ENCODE data around the gene TH.

The TH gene

GRCh38 chr11:2176389-2176900 lies 4.8 kb upstream of the TH start:
- FAIRE-seq: no peak

GRCh38 chr11:2175659-2176058 lies 4.0 kb upstream of the TH start:
- FAIRE-seq: no peak

GRCh38 chr11:2174361-2174760 lies 2.7 kb upstream of the TH start:
- FAIRE-seq: no peak

- no peak for FAIRE-seq
These were observed 2.1 kb upstream of the TH start for GRCh38 chr11:2173761-2174160.

DNA sequence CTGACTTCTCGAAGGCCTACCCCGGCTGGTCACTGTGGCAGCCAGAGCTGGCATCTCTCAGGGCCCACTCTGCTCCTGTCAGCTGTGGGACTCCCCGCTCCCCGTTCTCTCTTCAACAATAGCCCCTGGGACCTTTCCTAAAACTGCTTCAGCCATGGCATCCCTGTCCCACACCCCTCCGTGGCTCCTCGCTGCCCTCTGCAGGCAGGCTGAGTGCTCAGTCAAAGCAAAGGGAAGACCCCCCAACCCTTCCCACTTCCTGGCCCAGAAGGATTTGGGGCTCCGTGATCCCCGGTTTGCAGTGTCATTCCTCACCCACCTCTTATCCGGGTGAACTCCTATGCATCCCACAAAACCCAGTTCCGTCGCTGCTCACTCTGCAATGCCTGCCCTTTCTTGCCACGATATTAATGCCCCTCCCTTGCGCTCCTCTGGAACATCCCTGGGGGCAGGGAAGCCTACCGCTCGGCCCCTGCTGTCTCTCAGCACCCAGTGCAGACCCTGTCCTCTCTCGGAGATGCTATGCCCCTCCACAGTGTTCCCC lies 1.6 kb upstream of the TH start:
- FAIRE-seq: no peak

GRCh38 chr11:2172676-2173075 lies 1.1 kb upstream of the TH start:
- no peak for FAIRE-seq

DNA sequence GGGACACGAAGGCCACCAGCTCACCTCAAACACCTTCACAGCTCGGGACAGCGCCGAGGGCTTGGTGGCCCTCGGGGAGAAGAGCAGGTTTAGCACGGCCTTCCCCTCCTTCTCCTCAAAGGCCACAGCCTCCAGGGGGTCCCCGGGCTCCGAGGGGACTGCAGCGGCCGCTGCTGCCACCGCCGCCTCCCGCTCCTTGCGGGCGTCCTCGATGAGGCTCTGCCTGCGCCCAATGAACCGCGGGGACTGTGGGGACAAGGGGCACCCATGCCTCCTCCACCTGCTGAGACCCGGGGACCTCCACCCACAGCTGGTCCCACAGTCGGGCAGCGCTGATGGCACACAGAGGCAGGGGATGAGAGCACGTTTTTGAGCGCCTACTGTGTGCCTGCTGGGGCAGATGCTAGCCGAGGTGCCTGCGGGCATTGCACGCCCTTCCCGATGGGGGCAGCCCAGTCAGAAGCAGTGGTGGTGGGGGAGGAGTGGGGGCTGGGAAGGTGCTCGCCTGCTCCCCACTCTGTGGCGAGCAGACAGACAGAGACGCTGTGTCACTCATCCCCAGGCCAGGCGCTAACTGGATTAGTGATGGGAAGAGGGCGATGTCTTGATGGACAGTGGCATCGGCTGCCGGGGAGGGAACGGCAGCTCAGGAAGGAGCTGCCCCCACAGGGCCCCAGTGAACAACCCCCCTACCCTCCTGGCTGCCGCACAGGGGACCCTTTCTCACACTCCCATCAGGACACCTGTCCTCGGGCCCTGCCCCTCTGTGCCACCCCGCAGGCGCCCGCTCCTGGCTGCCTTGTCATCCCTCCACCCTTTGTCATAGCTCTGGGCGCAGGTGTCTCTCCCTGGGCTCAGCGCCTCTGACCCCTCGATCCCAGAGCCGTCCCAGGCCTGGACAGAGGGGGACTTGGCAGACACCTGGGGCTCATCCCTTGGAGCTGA lies 1.7 kb downstream of the TH start:
- no peak for FAIRE-seq

DNA sequence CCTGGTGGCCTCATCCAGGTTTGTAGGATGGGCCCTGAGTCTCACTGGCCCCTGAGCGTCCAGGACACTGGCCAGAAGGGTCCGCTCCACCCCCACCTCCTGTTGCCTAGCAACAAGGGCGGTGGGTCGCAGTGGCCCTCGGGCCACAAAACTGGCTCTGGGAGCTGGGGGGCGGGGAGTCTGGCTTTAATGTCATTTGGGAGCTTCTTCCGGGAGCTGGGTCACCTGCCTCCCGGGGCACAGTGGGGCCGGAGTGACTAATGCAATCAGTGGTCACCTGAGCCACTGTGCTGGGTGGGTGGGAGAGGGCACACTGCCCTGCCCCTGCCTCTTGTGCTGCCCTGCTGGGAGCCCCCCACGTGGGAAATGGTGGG lies 2.6 kb downstream of the TH start:
- FAIRE-seq: no peak

GRCh38 chr11:2168286-2169004 lies 3.2 kb downstream of the TH start:
- no peak for FAIRE-seq

DNA sequence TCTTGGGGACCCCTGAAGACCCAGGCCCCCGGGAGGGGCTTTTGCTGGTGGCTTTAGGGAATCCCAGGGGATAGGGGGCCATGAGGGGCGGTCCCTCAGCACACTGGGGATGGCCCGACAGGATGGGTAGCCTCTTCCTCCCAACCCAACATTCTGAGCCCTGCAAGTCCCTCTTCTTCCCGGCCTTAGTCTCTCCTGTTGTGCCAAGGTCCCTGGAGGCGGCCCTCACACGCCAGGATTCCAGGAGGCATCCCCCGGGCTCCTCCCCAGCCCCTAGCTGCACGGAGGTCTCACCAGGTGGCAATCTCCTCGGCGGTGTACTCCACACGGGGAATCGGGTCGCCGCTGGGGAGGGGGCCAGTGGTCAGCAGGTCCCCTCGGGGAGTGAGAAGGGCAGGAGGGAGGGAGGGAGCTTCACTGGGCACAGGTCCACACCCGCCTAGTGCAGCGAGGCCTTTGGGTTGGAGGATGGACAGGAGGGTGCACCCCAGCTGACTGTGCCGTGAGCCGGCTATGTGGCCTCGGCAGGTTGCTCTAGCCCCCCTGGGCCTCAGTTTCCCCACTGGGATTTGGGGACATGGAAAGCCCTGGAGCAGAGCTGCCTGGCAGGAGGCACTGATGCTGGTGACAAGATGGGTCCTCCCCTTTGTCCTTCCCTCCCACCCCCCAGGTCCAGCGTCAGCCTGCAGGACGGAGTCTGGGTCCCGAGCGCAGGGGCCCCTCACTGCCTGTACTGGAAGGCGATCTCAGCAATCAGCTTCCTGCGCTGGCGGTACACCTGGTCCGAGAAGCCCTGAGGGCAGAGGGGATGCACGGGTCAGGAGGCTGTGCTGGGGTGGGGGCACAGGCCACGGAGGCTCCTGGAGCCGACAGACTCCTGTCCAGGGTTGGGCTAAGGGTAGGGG lies 4.2 kb downstream of the TH start:
- FAIRE-seq: no peak

- FAIRE-seq: no peak
These were observed 5.3 kb downstream of the TH start for GRCh38 chr11:2166091-2166851.

DNA sequence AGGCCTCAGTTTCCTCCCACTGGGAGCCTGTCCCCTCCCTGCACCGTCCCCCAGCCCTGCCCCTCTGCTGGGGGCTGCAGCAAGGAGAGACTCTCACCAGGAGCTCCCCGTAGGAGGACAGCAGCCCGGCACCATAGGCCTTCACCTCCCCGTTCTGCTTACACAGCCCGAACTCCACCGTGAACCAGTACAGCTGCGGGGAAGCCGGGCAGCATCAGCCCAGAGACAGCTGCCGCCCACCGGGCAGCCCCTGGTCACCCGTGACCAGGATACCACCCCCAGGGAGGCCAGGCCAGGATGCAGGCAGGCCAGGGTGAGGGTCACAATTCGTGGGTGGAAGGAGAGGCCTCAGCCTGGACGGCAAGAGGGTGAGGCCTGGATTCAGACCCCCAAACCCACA lies 6.0 kb downstream of the TH start:
- no peak for FAIRE-seq

DNA sequence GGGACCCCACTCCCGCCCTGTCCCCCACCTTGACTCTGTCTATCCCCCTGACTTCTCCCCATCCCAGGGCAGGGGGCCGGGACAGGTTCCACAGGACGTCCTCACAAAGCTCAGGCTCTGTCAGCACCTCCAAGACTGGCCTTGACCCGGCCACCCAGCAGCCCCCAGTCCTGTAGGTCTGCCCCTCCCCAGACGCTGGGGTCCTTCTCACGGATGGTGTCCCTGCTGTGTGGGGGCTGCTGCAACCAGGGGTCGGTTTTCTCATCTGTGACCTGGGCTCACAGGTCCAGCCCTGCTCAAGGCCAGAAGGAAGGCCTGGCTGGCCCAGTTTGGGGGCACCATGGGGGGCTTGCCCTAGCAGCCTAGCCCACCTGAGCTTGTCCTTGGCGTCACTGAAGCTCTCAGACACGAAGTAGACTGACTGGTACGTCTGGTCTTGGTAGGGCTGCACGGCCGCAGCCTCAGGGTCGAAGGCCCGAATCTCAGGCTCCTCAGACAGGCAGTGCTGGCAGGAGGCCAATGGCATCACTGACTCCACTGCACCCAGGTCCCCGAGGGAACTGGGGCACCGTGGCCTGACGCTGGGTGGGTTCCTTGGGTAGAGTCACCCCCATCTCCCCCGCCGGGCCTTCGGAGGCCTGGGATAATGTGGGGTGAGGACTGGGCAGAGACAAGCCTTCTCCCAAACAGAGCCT lies 6.6 kb downstream of the TH start:
- no peak for FAIRE-seq

- no peak for FAIRE-seq
These were observed 7.5 kb downstream of the TH start for GRCh38 chr11:2164081-2164480.

DNA sequence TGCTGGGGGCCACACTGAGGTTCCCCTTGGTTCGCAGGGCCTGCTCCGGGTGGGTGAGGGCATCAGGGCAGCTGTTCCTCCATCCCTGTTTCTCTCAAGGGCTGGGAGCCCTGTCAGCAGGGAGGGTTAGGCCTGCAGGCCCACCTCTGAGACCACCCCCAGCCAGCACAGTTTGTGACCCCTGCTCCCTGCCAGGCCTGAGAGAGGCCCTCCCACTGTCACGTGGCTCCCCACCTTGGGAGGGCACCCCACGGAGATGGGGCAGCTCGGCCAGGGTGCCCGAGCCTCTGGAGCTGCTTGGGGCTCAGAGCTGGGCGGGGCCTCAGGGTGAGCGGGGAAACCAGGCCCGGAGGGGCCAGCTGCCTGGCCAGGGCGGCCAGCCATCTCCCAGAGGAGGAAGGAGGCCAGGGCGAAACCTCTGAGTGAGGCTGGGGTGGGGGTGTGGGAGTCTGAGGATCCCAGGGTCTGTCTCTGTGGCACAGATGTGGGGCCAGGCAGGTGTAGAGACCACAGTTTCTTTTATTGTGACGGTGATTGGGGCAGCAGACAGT lies 8.1 kb downstream of the TH start:
- FAIRE-seq: no peak

DNA sequence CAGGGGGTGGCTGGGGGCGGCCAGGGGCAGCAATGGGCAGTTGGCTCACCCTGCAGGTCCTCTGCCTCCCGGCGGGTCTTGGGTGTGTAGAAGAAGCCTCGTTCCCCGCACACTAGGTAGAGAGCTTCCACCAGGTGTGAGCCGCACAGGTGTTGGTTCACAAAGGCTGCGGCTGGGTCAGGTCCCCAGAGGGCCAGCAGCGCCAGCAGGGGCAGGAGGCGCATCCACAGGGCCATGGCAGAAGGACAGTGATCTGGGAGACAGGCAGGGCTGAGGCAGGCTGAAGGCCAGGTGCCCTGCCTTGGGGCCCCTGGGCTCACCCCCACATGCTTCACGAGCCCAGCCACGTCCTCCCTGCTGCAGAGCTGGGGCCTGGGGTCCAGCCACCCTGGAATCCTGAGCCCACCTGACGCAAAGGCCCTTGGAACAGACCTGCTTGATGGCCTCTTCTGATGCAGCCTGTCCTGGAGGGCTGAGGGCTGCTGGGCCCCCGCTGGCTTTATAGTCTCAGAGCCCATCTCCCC lies 10.8 kb downstream of the TH start, which contains the start of gene INS:
INS (minus strand) TSS at position 474 of the 524 bp plus-strand sequence; CDS start at position 236, 238 bp downstream.
- no peak for FAIRE-seq

GRCh38 chr11:2159536-2160413 lies 11.8 kb downstream of the TH start:
- FAIRE-seq: no peak

DNA sequence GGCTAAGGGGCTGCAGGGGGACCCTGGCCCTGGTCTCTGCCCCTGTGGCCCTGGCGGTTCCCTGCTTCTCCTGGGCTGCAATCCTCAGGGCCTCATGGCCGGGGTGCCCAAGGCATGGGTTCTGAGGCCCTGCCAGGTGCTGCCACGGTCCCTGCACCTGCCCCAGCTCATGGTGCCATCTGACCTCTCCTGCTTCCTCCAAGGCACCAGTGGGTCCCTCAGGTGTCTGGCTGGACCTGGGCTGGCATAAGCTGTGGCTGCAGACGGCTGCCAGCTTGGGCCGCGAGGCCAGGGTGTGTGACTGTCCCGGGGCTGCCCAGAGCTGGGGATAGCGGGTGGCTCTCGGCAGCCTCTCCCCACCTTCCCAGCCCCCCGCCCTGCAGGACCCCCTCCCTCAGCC lies 12.6 kb downstream of the TH start:
- FAIRE-seq: no peak

- no peak for FAIRE-seq
These were observed 13.3 kb downstream of the TH start for GRCh38 chr11:2158296-2158737.

All from G401.6 (cell line).